KG1 (cell line): Measurements from ENCODE around the gene ATP12A.

ENCODE experiments used
- DNase-seq: peaks from one replicate; lab custom pipeline; 2025; lab: John Stamatoyannopoulos, UW

Gene ATP12A

GRCh38 chr13:24663089-24663395 is 17.2 kb upstream of the ATP12A start:
- no peak for DNase-seq

GRCh38 chr13:24663586-24663985 is 16.6 kb upstream of the ATP12A start:
- DNase-seq = no peak

- DNase-seq = no peak
Observed at GRCh38 chr13:24664726-24665409, 15.3 kb upstream of the ATP12A start.

- DNase-seq = no peak
Observed at GRCh38 chr13:24668511-24668910, 11.7 kb upstream of the ATP12A start.

- no peak for DNase-seq
Observed at GRCh38 chr13:24668955-24669582, 11.1 kb upstream of the ATP12A start.

- DNase-seq = no peak
Observed at GRCh38 chr13:24670174-24670573, 10.0 kb upstream of the ATP12A start.

GRCh38 chr13:24670961-24671381 is 9.2 kb upstream of the ATP12A start:
- DNase-seq = peak; percentile 36

- peak; percentile 36 for DNase-seq
Observed at GRCh38 chr13:24671386-24672113, 8.7 kb upstream of the ATP12A start.

GRCh38 chr13:24672141-24673132 is 7.8 kb upstream of the ATP12A start:
- DNase-seq = no peak

- no peak for DNase-seq
Observed at GRCh38 chr13:24675806-24676570, 4.2 kb upstream of the ATP12A start.

- DNase-seq = no peak
Observed at GRCh38 chr13:24678151-24678550, 2.1 kb upstream of the ATP12A start.

- DNase-seq = no peak
Observed at GRCh38 chr13:24679686-24680085, 522 bp upstream of the ATP12A start.

- no peak for DNase-seq
Observed at GRCh38 chr13:24680921-24681604, 855 bp downstream of the ATP12A start.

GRCh38 chr13:24681930-24682329 is 1.7 kb downstream of the ATP12A start:
- no peak for DNase-seq

GRCh38 chr13:24682353-24682752 is 2.1 kb downstream of the ATP12A start:
- no peak for DNase-seq

GRCh38 chr13:24683351-24683750 is 3.1 kb downstream of the ATP12A start:
- DNase-seq = no peak

- DNase-seq = peak; percentile 14
Observed at GRCh38 chr13:24683838-24684599, 3.8 kb downstream of the ATP12A start.

GRCh38 chr13:24684600-24684998 is 4.4 kb downstream of the ATP12A start:
- no peak for DNase-seq

GRCh38 chr13:24685314-24685713 is 5.1 kb downstream of the ATP12A start:
- no peak for DNase-seq

GRCh38 chr13:24687611-24688010 is 7.4 kb downstream of the ATP12A start:
- DNase-seq = no peak
